HuH-7 (cell line): ENCODE measurements around the gene CENPT.
"Not testable (repeated sequence)": the region's sequence is repeated elsewhere in the genome, so short reads cannot be mapped to it uniquely, and the experiment has no call there.

Experiments used
- DNase-seq: peaks from one replicate; pipeline ENCODE4 v3.0.0; 2011; ENCODE audit warnings: low spot score

CENPT gene

GRCh38 chr16:67846320-67847063 lies 1.0 kb downstream of the CENPT start, which contains the start of gene NUTF2:
Gene NUTF2 (plus strand): TSS chr16:67846933. CDS start chr16:67865131, 18,198 bp downstream.
- DNase-seq: peak; percentile 99

- DNase-seq: no peak
Observed at GRCh38 chr16:67846063-67846319, 1.5 kb downstream of the CENPT start.

GRCh38 chr16:67845291-67846062 lies 2.0 kb downstream of the CENPT start:
- DNase-seq: no peak

- no peak for DNase-seq
Observed at GRCh38 chr16:67844497-67844896, 3.0 kb downstream of the CENPT start.

GRCh38 chr16:67843343-67843765 lies 4.1 kb downstream of the CENPT start:
- no peak for DNase-seq

- DNase-seq: peak; percentile 77
Observed at GRCh38 chr16:67842509-67843342, 4.8 kb downstream of the CENPT start.

GRCh38 chr16:67841816-67842508 lies 5.5 kb downstream of the CENPT start, which contains the start of gene THAP11:
Gene THAP11 (plus strand): TSS chr16:67842320. CDS start chr16:67842555, 235 bp downstream.
- DNase-seq: peak; percentile 97

- DNase-seq: peak; percentile 37
Observed at GRCh38 chr16:67841198-67841815, 6.2 kb downstream of the CENPT start.

GRCh38 chr16:67837811-67838210 lies 9.7 kb downstream of the CENPT start:
- DNase-seq: no peak

- not testable (repeated sequence) for DNase-seq
Observed at GRCh38 chr16:67837190-67837589, 10.3 kb downstream of the CENPT start.

GRCh38 chr16:67834242-67834614 lies 13.3 kb downstream of the CENPT start:
- DNase-seq: no peak

GRCh38 chr16:67833415-67834241 lies 13.9 kb downstream of the CENPT start:
- DNase-seq: peak; percentile 98

- DNase-seq: no peak
Observed at GRCh38 chr16:67833030-67833414, 14.5 kb downstream of the CENPT start.

- DNase-seq: no peak
Observed at GRCh38 chr16:67828651-67829050, 18.8 kb downstream of the CENPT start.

- DNase-seq: no peak
Observed at GRCh38 chr16:67825906-67826305, 21.6 kb downstream of the CENPT start.

GRCh38 chr16:67825119-67825518 lies 22.4 kb downstream of the CENPT start:
- DNase-seq: no peak

- no peak for DNase-seq
Observed at GRCh38 chr16:67822511-67822910, 25.0 kb downstream of the CENPT start.

- no peak for DNase-seq
Observed at GRCh38 chr16:67820608-67821259, 26.8 kb downstream of the CENPT start.

- no peak for DNase-seq
Observed at GRCh38 chr16:67814567-67814966, 32.9 kb downstream of the CENPT start.

- DNase-seq: no peak
Observed at GRCh38 chr16:67811899-67812298, 35.6 kb downstream of the CENPT start.
